Loucy (cell line): ENCODE results near the gene PRIMPOL.

ENCODE experiments used
- EZH2phosphoT487 ChIP-seq: fragments of 200-600 bp; IDR thresholded peaks from 2 replicates; pipeline ENCODE4 v1.6.1; 2018; ENCODE audit warnings: antibody characterized with exemption, mild to moderate bottlenecking, moderate library complexity, borderline replicate concordance
- TF ChIP-seq, protein P1 (sequence below): fragments of 200-600 bp; sonication (generic); conservative IDR thresholded peaks from 2 replicates; pipeline ENCODE4 v1.5.1; 2014; ENCODE audit warnings: mild to moderate bottlenecking, antibody characterized with exemption, low read length

DNA sequence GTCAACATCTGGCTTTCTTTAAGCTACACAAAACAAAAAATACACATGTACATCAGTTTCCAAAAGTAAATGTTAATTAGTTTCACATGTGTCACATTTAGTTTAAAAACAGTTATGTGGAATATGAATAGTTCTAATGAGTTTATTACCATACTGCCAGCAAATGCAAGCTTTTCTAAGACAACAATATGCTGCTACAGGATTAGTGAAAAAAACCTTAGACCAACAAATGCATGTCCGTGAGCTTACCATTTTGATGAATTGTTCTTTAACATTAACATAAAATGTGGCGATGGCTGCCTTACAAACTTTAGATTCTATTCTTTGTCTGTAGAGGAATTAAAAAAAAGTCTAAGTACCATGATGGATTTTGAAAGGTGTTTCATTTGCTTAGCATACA, 52.6 kb downstream of the PRIMPOL start:
- TF ChIP-seq, protein P1, sequence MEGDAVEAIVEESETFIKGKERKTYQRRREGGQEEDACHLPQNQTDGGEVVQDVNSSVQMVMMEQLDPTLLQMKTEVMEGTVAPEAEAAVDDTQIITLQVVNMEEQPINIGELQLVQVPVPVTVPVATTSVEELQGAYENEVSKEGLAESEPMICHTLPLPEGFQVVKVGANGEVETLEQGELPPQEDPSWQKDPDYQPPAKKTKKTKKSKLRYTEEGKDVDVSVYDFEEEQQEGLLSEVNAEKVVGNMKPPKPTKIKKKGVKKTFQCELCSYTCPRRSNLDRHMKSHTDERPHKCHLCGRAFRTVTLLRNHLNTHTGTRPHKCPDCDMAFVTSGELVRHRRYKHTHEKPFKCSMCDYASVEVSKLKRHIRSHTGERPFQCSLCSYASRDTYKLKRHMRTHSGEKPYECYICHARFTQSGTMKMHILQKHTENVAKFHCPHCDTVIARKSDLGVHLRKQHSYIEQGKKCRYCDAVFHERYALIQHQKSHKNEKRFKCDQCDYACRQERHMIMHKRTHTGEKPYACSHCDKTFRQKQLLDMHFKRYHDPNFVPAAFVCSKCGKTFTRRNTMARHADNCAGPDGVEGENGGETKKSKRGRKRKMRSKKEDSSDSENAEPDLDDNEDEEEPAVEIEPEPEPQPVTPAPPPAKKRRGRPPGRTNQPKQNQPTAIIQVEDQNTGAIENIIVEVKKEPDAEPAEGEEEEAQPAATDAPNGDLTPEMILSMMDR: no peak
- no peak for TF ChIP-seq EZH2phosphoT487
